Left ventricle myocardium inferior (tissue), 1 donor: ENCODE results near the gene BCAS1. TPM values are rescaled to one million over a fixed set of nuclear protein-coding genes. Genes with fewer than 3 reads are reported as not detected.

Experiments used
- DNase-seq: peaks from one replicate; pipeline ENCODE4 v3.0.0-alpha.2; 2020
- H3K27ac ChIP-seq: fragments of 200-600 bp; replicated peaks from 2 replicates; pipeline ENCODE4 v1.8.0; 2021
- H3K27me3 ChIP-seq: fragments of 200-600 bp; 2 replicates; pipeline ENCODE4 v1.8.0; 2021; ENCODE audit warnings: low read depth
- H3K36me3 ChIP-seq: fragments of 200-600 bp; 2 replicates; pipeline ENCODE4 v1.8.0; 2021
- H3K4me1 ChIP-seq: fragments of 200-600 bp; 2 replicates; pipeline ENCODE4 v1.8.0; 2021
- H3K4me3 ChIP-seq: fragments of 200-600 bp; 2 replicates; pipeline ENCODE4 v1.8.0; 2021; ENCODE audit warnings: mild to moderate bottlenecking, moderate library complexity
- H3K9me3 ChIP-seq: fragments of 200-600 bp; replicated peaks from 2 replicates; pipeline ENCODE4 v1.8.0; 2021
- CTCF ChIP-seq: fragments of 200-600 bp; IDR thresholded peaks from 2 replicates; pipeline ENCODE4 v1.8.0; 2021; ENCODE audit warnings: antibody characterized with exemption, mild to moderate bottlenecking, borderline replicate concordance
- intact Hi-C: fragments of 100-400 bp; cut with micrococcal nuclease; formaldehyde crosslinking; loops from one replicate; pipeline ENCODE4 v1.11.0; 2022
- total RNA-seq: library from RNA; stranded (reverse); fragmentation: NEBNext Ultra II Directional; extraction: Animal tissue kit (Norgen Biotek cat#: 25700); gene quantifications from one replicate; pipeline ENCODE4 v1.2.1, GENCODE V29; 2021
- donor health status: DM: no; HTN: yes; CAD: no; lungs with severe emphysema.

Gene BCAS1
- total RNA-seq, 1 donor from 2014 or later, result not detected

DNA sequence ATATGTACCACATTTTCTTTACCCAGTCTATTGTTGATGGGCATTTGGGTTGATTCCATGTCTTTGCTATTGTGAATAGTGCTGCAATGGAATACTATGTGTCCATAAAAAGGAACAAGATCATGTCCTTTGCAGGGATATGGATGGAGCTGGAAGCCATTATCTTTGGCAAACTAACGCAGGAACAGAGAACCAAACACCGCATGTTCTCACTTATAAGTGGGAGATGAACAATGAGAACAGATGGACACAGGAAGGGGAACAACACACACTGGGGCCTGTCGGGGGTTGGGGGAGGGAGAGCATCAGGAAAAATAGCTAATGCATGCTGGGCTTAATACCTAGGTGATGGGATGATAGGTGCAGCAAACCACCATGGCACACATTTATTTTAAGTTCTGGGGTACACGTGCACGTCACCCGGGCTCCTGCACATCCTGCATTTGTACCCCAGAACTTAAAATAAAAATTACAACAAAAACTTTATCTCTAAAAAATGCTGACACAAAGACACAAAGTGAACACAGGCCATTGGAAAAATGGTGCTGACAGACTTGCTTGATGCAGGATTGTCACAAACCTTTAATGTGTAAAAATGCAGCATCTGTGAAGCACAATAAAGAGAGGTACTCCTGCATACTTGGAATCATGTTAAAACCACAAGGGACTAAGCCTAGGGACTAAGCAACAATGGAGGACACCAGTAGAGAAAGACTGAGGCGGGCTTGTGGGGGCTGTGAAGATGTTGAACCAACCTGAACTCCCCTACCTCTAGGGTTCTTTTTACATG is 48.8 kb downstream of the BCAS1 start:
- no peak for DNase-seq
- Histone ChIP-seq H3K4me1 (no peaks in the 10 kb centered on the region), H3K4me3 (no peak overlapping the region), H3K27ac (no peak overlapping the region), H3K27me3 (peaks cover 11% of the 10 kb centered on the region), H3K36me3 (no peaks in the 10 kb centered on the region), H3K9me3 (no peaks in the 10 kb centered on the region)
- intact Hi-C loops, result no loop called here
- TF ChIP-seq CTCF, result no peak

GRCh38 chr20:54020868-54021267 is 49.5 kb downstream of the BCAS1 start:
- Histone ChIP-seq H3K4me3 (no peak overlapping the region), H3K9me3 (no peaks in the 10 kb centered on the region), H3K27me3 (peaks cover 9% of the 10 kb centered on the region), H3K36me3 (no peaks in the 10 kb centered on the region), H3K27ac (no peak overlapping the region), H3K4me1 (no peaks in the 10 kb centered on the region)
- no peak for DNase-seq
- no peak for TF ChIP-seq CTCF
- intact Hi-C loops, result no loop called here

- H3K4me1 ChIP-seq, result no peaks in the 10 kb centered on the region
- intact Hi-C loops, result no loop called here
- TF ChIP-seq CTCF, result no peak
- no peaks in the 10 kb centered on the region for H3K9me3 ChIP-seq
- H3K36me3 ChIP-seq, result no peaks in the 10 kb centered on the region
- H3K27me3 ChIP-seq, result peaks cover 5% of the 10 kb centered on the region
- no peak for DNase-seq
- no peak overlapping the region for H3K4me3 ChIP-seq
- no peak overlapping the region for H3K27ac ChIP-seq
Measured at GRCh38 chr20:54020348-54020747, 50.0 kb downstream of the BCAS1 start.

GRCh38 chr20:54019585-54019984 is 50.8 kb downstream of the BCAS1 start:
- no peak for DNase-seq
- Histone ChIP-seq H3K36me3 (no peaks in the 10 kb centered on the region), H3K4me1 (no peaks in the 10 kb centered on the region), H3K4me3 (no peak overlapping the region), H3K9me3 (no peaks in the 10 kb centered on the region), H3K27ac (no peak overlapping the region), H3K27me3 (peaks cover 3% of the 10 kb centered on the region)
- intact Hi-C loops, result no loop called here
- no peak for TF ChIP-seq CTCF

- no peak for TF ChIP-seq CTCF
- Histone ChIP-seq H3K4me1 (no peaks in the 10 kb centered on the region), H3K9me3 (no peaks in the 10 kb centered on the region), H3K4me3 (no peak overlapping the region), H3K36me3 (no peaks in the 10 kb centered on the region), H3K27me3 (peaks cover 3% of the 10 kb centered on the region), H3K27ac (no peak overlapping the region)
- intact Hi-C loops, result no loop called here
- DNase-seq, result no peak
Measured at GRCh38 chr20:54019127-54019526, 51.3 kb downstream of the BCAS1 start.
